ENCODE measurements around the gene ZFTA.
A peak's percentile ranks its signal among the peaks of the same experiment; 100 is the strongest.
"Not testable (repeated sequence)": the region's sequence is repeated elsewhere in the genome, so short reads cannot be mapped to it uniquely, and the experiment has no call there.

The ZFTA gene

GRCh38 chr11:63768237-63769041 lies at the start of gene ZFTA:
Gene ZFTA, minus strand, starts transcription at chr11:63768775. Its CDS starts 153 bp downstream, at chr11:63768622.
- peak; percentile 70 for DNase-seq (ENCODE audit: low spot score)

GRCh38 chr11:63817758-63818498 lies 49.4 kb upstream of the ZFTA start:
- DNase-seq (ENCODE audit: low spot score) = no peak

DNA sequence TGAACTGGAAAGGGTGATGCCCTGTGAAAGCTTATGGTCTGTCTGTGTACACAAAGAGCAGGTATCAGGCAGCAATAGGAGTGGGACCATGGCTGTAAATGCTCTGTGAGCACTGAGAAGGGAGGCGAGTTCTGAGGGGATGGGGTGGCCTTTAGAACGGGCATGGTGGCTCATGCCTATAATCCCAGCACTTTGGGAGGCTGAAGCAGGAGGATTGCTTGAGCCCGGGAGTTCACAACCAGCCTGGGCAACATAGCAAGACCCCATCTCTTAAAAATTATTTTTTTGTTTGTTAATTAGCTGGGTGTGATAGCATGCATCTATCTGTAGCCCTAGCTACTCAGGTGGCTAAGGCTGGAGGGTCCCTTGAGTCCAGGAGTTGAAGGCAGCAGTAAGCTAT lies 48.2 kb upstream of the ZFTA start:
- DNase-seq (ENCODE audit: low spot score) = no peak

DNA sequence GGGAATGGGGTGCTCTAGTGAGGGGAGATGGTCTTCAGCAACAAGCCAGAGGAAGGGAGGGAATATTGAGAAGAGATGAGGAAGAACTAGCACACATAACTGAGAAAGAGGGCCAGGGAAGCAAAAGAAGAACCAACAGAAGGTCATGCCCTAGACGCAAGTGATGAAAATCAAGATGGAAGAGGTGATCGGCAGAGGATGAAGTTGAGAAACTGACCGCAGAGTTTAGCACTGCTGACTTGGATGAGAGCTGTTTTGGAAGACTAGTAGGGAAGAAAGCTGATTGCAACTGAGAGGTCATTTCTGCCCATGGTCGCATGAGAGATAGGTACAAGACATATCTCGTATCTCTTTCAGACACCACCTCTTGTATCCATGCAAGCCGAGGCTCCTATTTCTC lies 47.6 kb upstream of the ZFTA start:
- DNase-seq (ENCODE audit: low spot score) = no peak

DNA sequence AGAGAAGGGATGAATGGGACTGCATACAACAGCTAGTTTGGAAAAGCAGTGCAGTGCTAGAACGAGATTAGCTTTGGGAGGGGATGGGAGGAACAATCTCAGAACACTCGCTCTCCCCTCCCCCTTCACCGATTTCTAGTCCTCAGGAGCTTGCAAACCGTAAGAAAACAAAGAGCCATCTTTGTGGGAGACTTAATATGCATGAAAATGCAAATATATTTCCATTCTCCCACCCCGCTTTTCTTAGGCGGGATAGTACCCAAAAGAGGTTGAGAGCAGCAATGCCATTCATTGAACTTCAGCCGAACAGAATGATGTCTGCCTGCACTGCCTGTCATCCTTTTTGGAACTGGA lies 45.8 kb upstream of the ZFTA start:
- peak; percentile 64 for DNase-seq (ENCODE audit: low spot score)

- peak; percentile 53 for DNase-seq (ENCODE audit: low spot score)
Measured at GRCh38 chr11:63813563-63814382, 45.2 kb upstream of the ZFTA start.

GRCh38 chr11:63813035-63813562 lies 44.5 kb upstream of the ZFTA start, which contains the start of gene SPINDOC:
Gene SPINDOC, plus strand, starts transcription at chr11:63813456. Its CDS starts 231 bp downstream, at chr11:63813687.
- peak; percentile 78 for DNase-seq (ENCODE audit: low spot score)

DNA sequence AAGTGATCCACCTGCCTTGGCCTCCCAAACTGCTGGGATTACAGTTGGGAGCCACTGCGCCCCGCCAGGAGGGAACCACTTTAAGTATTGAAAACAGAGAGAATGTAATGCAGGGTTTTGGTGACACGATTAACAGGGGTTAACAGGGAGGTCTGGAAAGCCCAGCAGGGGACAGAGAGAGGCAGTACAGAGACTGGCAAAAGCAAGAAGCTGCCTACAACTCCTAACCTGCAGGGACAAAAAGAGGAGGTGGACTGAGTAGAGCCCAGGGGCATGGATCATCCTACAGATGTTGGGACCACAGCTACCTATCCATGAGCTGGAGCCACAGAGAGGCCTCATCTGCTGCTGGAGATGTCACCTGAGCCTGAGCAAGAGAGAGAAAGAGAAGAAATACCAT lies 42.9 kb upstream of the ZFTA start:
- DNase-seq (ENCODE audit: low spot score) = no peak

GRCh38 chr11:63810383-63810782 lies 41.8 kb upstream of the ZFTA start:
- DNase-seq (ENCODE audit: low spot score) = not testable (repeated sequence)

DNA sequence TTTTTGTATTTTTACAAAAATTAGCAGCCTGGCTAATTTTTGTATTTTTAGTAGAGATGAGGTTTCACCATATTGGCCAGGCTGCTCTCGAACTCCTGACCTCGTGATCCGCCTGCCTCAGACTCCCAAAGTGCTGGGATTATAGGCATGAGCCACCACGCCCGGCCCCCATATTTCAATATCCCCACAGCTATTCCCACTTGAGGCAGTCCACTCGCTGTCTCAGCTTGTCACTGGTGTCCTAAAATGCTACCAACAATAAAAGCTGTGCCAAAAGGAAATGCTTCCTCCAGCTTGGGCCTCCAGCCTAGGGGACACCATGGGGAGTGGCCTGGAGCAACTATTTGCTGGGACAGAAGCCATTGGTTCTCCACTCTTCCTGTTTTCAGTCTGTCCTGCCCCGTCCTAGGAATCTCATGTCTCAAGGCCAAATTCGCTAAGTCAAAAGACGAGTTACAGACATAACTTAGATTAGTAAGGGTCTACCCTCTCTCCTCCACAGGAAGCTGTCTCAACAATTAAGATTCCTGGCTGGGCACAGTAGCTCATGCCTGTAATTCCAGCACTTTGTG lies 37.4 kb upstream of the ZFTA start:
- DNase-seq (ENCODE audit: low spot score) = no peak

GRCh38 chr11:63804259-63804658 lies 35.7 kb upstream of the ZFTA start:
- DNase-seq (ENCODE audit: low spot score) = no peak

DNA sequence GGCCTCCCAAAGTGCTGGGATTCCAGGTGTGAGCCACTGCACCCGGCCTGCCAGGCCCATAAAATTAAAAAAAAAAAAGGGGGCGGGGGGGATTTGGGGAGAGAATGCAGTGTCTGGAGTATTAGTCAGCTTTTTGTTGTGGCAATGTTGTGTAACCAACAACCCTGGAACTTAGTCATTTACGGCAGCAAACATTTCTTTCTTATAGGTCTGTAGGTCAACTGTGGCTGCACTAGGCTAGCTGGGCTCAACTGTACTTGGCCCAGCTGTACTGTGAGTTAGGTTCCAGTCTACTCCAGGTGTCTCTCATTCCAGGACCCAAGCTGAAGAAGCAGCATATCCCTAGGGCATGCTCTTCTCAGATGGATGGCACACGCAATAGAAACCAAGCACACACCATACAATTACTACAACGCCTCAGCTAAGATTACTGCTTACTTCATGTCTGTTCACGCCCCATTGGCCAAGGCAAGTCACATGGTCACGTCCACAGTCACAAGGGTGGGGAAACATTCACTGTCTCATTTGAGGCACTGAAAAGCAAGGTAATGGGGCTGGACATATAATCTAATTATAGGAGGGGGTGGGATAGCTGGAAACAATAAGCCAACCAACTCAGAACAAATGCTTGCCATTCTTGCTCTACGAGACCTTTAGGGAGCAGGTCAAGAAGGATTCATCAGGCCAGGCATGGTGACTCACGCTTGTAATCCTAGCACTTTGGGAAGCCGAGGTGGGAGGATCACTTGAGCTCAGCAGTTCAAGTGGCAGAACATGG lies 34.3 kb upstream of the ZFTA start:
- peak; percentile 42 for DNase-seq (ENCODE audit: low spot score)

DNA sequence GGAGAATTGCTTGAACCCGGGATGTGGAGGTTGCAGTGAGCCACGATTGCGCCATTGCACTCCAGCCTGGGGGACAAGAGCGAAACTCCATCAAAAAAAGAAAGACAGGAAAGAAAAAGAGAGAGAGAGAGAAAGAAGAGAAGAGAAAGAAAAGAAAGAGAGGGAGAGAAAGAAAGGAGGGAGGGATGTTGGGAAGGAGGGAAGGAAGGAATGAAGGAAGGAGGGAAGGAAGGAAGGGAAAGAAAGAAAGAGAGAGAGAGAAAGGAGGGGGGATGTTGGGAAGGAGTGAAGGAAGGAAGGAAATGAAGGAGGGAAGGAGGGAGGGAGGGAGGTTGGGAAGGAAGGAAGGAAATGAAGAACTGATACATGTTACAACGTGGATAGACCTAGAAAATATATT lies 32.3 kb upstream of the ZFTA start:
- no peak for DNase-seq (ENCODE audit: low spot score)

GRCh38 chr11:63795066-63795465 lies 26.5 kb upstream of the ZFTA start:
- DNase-seq (ENCODE audit: low spot score) = no peak

GRCh38 chr11:63793161-63793560 lies 24.6 kb upstream of the ZFTA start:
- DNase-seq (ENCODE audit: low spot score) = no peak

- DNase-seq (ENCODE audit: low spot score) = no peak
Measured at GRCh38 chr11:63791495-63792167, 23.1 kb upstream of the ZFTA start.

- DNase-seq (ENCODE audit: low spot score) = no peak
Measured at GRCh38 chr11:63785823-63786222, 17.2 kb upstream of the ZFTA start.

GRCh38 chr11:63783925-63784592 lies 15.5 kb upstream of the ZFTA start:
- DNase-seq (ENCODE audit: low spot score) = no peak

DNA sequence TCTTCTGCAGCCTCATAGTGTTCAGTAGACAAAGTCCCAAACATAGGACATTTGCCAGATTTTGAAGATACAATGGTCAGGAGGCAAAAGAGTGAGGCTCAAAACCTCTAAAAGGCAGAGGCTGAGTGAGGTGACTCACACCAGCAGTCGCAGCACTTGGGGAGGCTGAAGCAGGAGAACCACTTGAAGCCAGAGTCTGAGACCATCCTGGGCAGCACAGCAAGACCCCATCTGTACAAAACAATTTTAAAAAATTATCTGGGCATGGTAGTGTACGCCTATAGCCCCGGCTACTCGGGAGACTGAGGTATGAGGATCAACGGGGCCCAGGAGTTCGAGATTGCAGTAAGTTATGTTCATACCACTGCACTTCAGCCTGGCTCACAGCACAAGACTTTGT lies 14.2 kb upstream of the ZFTA start:
- no peak for DNase-seq (ENCODE audit: low spot score)

GRCh38 chr11:63779039-63779438 lies 10.5 kb upstream of the ZFTA start:
- no peak for DNase-seq (ENCODE audit: low spot score)

All from NAMALWA (cell line).